Activated T-cell treated with anti-CD3 and anti-CD28 coated beads, Interleukin-2, amount 50 U/mL, for 72 hours (primary cell): ENCODE measurements around the gene COL8A2. TPM values are rescaled to one million over a fixed set of nuclear protein-coding genes. Genes with fewer than 3 reads are reported as not detected.

ENCODE experiments used
- ATAC-seq, 2 donors: fragments of 150-1000 bp; cut with Tn5 transposase; replicated peaks in 1 of 2; 2 replicates each; pipeline ENCODE4 v1.10.0; 2021; ENCODE audit warnings: moderate library complexity in 2 of 2, mild to moderate bottlenecking in 1 of 2
- DNase-seq, 2 donors: peaks; one replicate each; pipeline ENCODE4 v3.0.0; 2021 to 2022; ENCODE audit warnings: mixed read lengths in 1 of 2
- H3K27ac Mint-ChIP-seq: one replicate; pipeline ENCODE4 v1.8.0; 2022; ENCODE audit warnings: mild to moderate bottlenecking, moderate library complexity, mixed read lengths
- H3K27me3 Mint-ChIP-seq: one replicate; pipeline ENCODE4 v1.8.0; 2022; ENCODE audit warnings: low read depth, mixed read lengths
- H3K36me3 Mint-ChIP-seq, 2 donors: one replicate each; pipeline ENCODE4 v1.8.0; 2022; ENCODE audit warnings: mixed read lengths in 2 of 2, mild to moderate bottlenecking in 1 of 2; ENCODE audit not compliant: insufficient read depth in 2 of 2
- H3K4me1 Mint-ChIP-seq: one replicate; pipeline ENCODE4 v1.8.0; 2022; ENCODE audit warnings: low read depth, mixed read lengths
- H3K4me3 Mint-ChIP-seq, 2 donors: one replicate each; pipeline ENCODE4 v1.8.0; 2022; ENCODE audit warnings: mild to moderate bottlenecking in 2 of 2, mixed read lengths in 2 of 2, moderate library complexity in 2 of 2
- H3K9me3 Mint-ChIP-seq, 2 donors: one replicate each; pipeline ENCODE4 v1.8.0; 2022; ENCODE audit warnings: mixed read lengths in 2 of 2
- total RNA-seq, 2 donors: library from RNA; stranded (reverse); gene quantifications; one replicate each; pipeline ENCODE4 v1.2.3, GENCODE V29; 2022

The COL8A2 gene
- total RNA-seq, 2 donors from 2014 or later, result 0.07 to 0.09 TPM

DNA sequence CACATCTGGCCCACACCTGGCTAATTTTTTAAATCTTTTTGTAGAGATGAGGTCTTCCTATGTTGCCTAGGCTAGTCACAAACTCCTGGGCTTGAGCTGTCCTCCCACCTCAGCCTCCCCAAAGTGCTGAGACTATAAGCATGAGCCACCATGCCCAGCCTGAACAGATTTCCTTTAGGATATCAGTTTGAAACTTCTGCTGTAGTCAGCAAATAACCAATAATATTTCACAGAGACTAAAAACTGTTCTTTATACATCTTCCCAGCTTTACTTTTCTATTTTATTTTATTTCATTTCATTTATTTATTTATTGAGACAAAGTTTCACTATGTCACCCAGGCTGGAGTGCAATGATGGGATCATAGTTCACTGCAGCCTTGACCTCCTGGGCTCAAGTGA lies 71.0 kb downstream of the COL8A2 start:
- H3K27me3 Mint-ChIP-seq, result no peaks in the 10 kb centered on the region
- DNase-seq, result no peak
- no peak for ATAC-seq
- H3K4me3 Mint-ChIP-seq, result no peak overlapping the region
- H3K9me3 Mint-ChIP-seq, result no peaks in the 10 kb centered on the region
- peaks cover 1 to 4% of the 10 kb centered on the region in 2 donors for H3K36me3 Mint-ChIP-seq
- no peaks in the 10 kb centered on the region for H3K4me1 Mint-ChIP-seq
- H3K27ac Mint-ChIP-seq, result no peak overlapping the region

DNA sequence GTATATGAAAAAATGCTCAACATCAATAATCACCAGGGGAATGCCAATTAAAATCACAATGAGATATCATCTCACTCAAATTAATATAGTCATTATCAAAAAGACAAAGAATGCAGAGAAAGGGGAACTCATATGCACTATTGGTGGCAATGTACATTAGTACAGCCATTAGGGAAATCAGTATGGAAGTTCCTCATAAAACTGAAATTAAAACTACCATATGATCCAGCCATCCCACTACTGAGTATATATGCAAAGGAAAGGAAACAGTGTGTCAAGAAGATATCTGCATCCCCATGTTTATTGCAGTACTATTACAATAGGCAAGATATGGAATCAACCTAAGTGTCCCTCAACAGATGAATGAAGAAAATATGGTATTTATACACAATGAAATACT lies 73.2 kb downstream of the COL8A2 start:
- H3K4me3 Mint-ChIP-seq, result no peak overlapping the region
- no peaks in the 10 kb centered on the region for H3K27me3 Mint-ChIP-seq
- no peaks in the 10 kb centered on the region for H3K4me1 Mint-ChIP-seq
- peaks cover 6 to 14% of the 10 kb centered on the region in 2 donors for H3K36me3 Mint-ChIP-seq
- no peak overlapping the region for H3K27ac Mint-ChIP-seq
- ATAC-seq (no peak), DNase-seq (no peak)
- no peaks in the 10 kb centered on the region for H3K9me3 Mint-ChIP-seq

Other genes starting within 250 kb of the COL8A2 start
- gene AGO1, start 242.0 kb downstream of the COL8A2 start, total RNA-seq, result 10 to 100 TPM; 28.6 to 33.0 TPM
- gene AGO3, start 194.1 kb downstream of the COL8A2 start, total RNA-seq, result 10 to 100 TPM; 30.1 to 35.9 TPM
- under 1 TPM; 0.17 to 0.37 TPM for gene TEKT2, start 41.1 kb downstream of the COL8A2 start, total RNA-seq
- 10 to 100 TPM; 23.2 to 28.9 TPM for gene ADPRS, start 36.3 kb downstream of the COL8A2 start, total RNA-seq
- 10 to 100 TPM; 46.2 to 56.2 TPM for gene TRAPPC3, start 24.3 kb upstream of the COL8A2 start, total RNA-seq
- gene MAP7D1, start 30.9 kb upstream of the COL8A2 start, total RNA-seq, result 100 to 1,000 TPM; 131 to 142 TPM
- gene THRAP3, start 99.2 kb upstream of the COL8A2 start, total RNA-seq, result 100 to 1,000 TPM; 108 to 110 TPM
- gene SH3D21, start 181.1 kb upstream of the COL8A2 start, total RNA-seq, result 10 to 100 TPM in 1 of 2 donors, 1 to 10 TPM in 1; 8.1 to 16.3 TPM
- 1 to 10 TPM; 8.0 to 9.4 TPM for gene EVA1B, start 198.4 kb upstream of the COL8A2 start, total RNA-seq